Measurements from ENCODE around the gene ABCB9.

The ABCB9 gene

GRCh38 chr12:122996188-122996601, 29.9 kb upstream of the ABCB9 start:
- DNase-seq (ENCODE audit: low read depth, low spot score) = no peak
- no peak overlapping the region for H3K4me3 ChIP-seq (ENCODE audit: low read length)

- no peak for DNase-seq (ENCODE audit: low read depth, low spot score)
- H3K4me3 ChIP-seq (ENCODE audit: low read length) = no peak overlapping the region
Measured at GRCh38 chr12:122995503-122996187, 29.4 kb upstream of the ABCB9 start.

DNA sequence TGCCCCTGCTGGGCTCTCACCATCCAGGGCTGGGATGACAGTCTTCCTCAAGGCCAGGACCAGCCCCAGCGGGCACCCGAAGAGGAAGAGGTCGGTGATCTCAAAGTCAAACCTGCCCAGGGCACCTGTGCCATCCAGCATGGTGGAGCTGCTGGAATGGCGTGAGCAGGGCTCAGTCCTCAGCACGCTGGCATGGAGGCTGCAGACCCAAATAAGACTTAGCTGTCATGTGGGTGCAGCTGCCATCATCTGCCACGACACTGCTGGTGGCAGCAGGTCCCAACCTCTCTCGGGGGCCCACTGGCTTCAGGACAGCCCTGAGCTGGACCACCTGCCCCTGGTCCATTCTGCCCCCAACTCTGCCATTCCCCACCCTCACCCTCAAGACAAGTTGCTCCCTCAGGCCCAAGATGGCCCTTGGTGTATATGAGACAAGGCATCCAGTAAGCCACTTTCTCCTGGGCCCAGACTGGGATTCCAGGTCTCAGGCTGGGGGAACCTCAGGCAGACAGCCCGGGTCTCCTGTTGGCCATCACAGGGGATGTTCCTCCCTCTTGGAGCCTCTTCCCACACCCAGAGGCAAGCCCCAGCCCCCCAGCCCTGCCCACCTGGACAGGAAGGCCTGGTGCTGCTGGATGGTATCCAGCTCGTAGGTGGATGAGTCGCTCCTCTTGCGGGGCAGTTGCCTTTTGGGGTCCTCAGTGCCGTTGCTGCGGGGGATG, 28.7 kb upstream of the ABCB9 start:
- DNase-seq (ENCODE audit: low read depth, low spot score) = no peak
- H3K4me3 ChIP-seq (ENCODE audit: low read length) = no peak overlapping the region

DNA sequence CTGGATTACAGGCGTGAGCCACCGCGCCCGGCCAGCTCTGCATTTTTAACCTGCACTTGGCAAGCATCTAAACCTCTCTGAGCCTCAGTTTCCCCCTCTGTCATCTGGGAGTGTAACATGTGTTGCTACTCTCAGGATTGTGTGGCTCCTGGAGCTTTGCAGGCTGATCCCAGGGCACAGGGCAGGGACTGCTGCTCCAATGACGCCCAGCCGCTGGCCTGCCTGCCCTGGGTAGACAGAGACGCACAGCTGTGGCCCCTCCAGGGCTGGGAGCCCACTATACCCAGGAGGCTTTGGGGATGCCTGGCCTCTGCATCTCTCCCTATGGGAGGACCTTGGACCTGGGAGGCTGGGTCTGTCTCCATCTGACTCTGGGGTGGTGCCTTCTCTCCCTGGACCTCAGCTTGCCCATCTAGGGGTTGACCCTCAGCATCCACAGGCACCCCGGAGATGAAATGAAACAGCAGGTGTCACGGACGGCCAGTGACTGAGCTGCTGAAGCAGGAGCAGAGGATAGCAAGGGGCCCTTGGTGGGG, 27.9 kb upstream of the ABCB9 start:
- H3K4me3 ChIP-seq (ENCODE audit: low read length) = no peak overlapping the region
- DNase-seq (ENCODE audit: low read depth, low spot score) = no peak

GRCh38 chr12:122992386-122992785, 26.1 kb upstream of the ABCB9 start:
- no peak overlapping the region for H3K4me3 ChIP-seq (ENCODE audit: low read length)
- DNase-seq (ENCODE audit: low read depth, low spot score) = no peak

- no peak overlapping the region for H3K4me3 ChIP-seq (ENCODE audit: low read length)
- no peak for DNase-seq (ENCODE audit: low read depth, low spot score)
Measured at GRCh38 chr12:122991623-122992275, 25.5 kb upstream of the ABCB9 start.

GRCh38 chr12:122990961-122991622, 24.8 kb upstream of the ABCB9 start:
- DNase-seq (ENCODE audit: low read depth, low spot score) = no peak

GRCh38 chr12:122990561-122990960, 24.3 kb upstream of the ABCB9 start:
- no peak overlapping the region for H3K4me3 ChIP-seq (ENCODE audit: low read length)
- no peak for DNase-seq (ENCODE audit: low read depth, low spot score)

More at GRCh38 chr12:122990961-122991622, 24.8 kb upstream of the ABCB9 start:
- no peak overlapping the region for H3K4me3 ChIP-seq (ENCODE audit: low read length)

GRCh38 chr12:122989874-122990419, 23.7 kb upstream of the ABCB9 start:
- no peak overlapping the region for H3K4me3 ChIP-seq (ENCODE audit: low read length)

GRCh38 chr12:122989225-122989839, 23.1 kb upstream of the ABCB9 start:
- no peak overlapping the region for H3K4me3 ChIP-seq (ENCODE audit: low read length)
- no peak for DNase-seq (ENCODE audit: low read depth, low spot score)

More at GRCh38 chr12:122989874-122990419, 23.7 kb upstream of the ABCB9 start:
- DNase-seq (ENCODE audit: low read depth, low spot score) = no peak

DNA sequence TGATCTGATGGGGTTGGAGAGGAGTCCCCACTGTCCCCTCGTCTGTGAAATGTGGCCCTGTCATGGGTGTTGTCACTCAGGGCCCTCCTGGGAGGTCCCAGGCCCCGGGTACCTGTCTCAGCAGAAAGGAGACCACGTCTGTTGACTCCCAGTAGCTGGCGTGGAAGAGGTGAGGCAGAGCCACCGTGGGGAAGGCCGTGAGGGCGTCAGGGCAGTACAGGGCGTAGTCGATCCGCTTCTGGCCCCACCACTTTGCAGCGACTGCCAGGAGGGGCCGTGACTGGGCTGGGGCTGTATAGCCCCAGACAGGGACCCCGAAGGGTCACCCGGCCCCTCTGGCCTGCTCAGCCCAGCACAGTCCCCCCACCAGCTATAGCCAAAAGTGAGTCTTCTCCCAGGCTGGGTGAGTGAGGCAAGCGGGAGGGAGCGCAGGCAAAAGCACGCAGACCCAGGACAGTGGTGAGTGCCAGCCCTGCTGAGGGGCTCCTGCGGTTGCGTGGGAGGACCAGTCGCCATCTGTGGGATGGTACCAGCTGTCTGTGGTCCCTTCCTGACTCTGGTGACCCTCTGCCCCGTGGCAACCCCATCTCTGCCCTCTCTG, 22.4 kb upstream of the ABCB9 start:
- no peak overlapping the region for H3K4me3 ChIP-seq (ENCODE audit: low read length)
- no peak for DNase-seq (ENCODE audit: low read depth, low spot score)

- DNase-seq (ENCODE audit: low read depth, low spot score) = no peak
- no peak overlapping the region for H3K4me3 ChIP-seq (ENCODE audit: low read length)
Measured at GRCh38 chr12:122988036-122988435, 21.8 kb upstream of the ABCB9 start.

GRCh38 chr12:122987086-122987951, 21.1 kb upstream of the ABCB9 start:
- no peak overlapping the region for H3K4me3 ChIP-seq (ENCODE audit: low read length)
- no peak for DNase-seq (ENCODE audit: low read depth, low spot score)

DNA sequence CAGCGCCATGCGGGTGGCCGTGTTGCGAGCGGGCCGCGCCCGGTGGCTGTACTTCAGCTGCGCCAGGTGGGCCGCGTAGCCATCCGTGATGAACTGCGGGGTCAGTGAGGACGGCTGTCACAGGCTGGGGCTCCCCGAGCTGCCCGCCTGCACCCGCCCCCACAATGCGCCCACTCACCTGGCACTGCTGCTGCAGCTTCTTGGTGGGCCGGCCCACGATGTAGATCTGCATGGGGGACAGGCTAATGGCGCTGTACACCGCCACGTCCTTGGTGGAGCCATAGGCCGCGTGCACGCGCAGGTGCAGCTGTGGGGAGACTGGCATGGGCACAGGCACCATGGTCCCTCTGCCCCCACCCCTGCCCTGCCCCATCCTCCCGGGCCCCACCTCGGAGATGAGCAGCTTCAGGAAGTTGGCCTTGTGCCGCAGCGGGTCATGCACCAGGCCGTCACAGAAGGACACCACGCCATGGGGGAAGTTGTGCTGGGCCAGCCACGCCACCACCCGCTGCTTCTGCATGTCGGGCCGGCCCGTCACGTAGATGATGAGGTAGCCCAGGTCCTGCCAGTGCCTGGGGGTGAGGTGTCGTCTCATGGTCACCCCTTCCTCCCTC, 20.1 kb upstream of the ABCB9 start:
- no peak for DNase-seq (ENCODE audit: low read depth, low spot score)
- no peak overlapping the region for H3K4me3 ChIP-seq (ENCODE audit: low read length)

DNA sequence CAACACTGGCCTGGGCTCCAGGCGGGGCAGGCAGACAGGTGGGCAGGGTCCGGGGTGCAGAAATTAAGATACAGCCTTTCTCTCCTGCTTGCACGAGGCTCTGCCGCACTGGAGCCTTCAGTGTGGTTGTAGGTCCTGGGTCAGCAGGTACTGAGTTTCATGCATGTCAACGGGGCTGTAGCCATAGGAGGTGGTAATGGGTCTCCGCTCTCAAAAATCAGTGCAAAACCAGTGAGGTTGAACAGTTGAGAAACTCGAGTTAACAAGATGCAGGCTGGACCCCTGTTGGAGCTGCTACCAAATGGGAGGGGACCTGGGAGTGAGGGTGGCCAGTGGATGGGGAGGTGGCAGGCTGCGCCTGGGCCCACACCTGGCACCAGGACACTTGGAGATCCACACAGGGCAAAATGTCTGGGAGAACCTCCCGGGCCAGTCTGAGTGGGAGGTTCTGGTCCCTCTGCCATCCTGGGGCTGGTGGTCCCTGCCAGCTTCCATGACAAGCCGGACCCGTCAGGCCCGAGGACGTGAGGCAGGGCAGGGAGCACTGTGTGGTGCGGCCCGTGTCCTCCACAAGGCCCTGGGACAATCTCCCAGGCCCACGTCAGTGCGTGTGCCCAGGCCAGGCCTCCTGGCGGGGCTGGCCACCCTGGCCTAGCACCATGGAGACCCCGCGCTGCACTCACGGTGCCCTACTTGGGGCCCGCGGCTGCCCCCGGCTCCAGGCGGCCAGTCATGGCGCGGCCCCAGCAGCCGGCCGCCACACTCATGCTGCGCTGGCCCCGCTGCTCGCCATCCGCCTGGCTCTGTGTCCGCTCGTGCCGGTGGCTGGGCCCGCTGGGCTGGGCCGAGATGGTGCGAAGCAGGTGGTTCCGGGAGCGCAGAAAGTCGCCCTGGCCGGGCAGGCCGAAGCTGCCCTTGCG, 19.3 kb upstream of the ABCB9 start:
- H3K4me3 ChIP-seq (ENCODE audit: low read length) = no peak overlapping the region
- DNase-seq (ENCODE audit: low read depth, low spot score) = no peak

Measured in Jurkat, Clone E6-1 (cell line).